IMR-90 (cell line): ENCODE results near the gene AHDC1. TPM values are rescaled to one million over a fixed set of nuclear protein-coding genes. Genes with fewer than 3 reads are reported as not detected.

Experiments
- ELK1 ChIP-seq: fragments of 150-350 bp; IDR thresholded peaks from 2 replicates; pipeline ENCODE4 v1.6.1; 2016; ENCODE audit warnings: low read depth, mild to moderate bottlenecking, low read length, moderate library complexity, borderline replicate concordance
- FOS ChIP-seq: fragments of 150-350 bp; IDR thresholded peaks from 2 replicates; pipeline ENCODE4 v1.6.1; 2016; ENCODE audit warnings: low read depth, low read length
- polyA plus RNA-seq, 3 experiments: library from polyadenylated mRNA; depleted of rRNA; stranded (reverse); fragments of >200 nt; gene quantifications; 2 replicates each; pipeline ENCODE4 v1.2.3, GENCODE V29; 2012; ENCODE audit warnings: low replicate concordance in 1 of 3
- total RNA-seq: library from RNA; depleted of rRNA; stranded (reverse); fragments of >200 nt; gene quantifications from 2 replicates; pipeline ENCODE4 v1.2.3, GENCODE V29; 2012

The AHDC1 gene
- total and polyA plus RNA-seq, 2 of the 4 experiments (the other 2 are of a cell fraction) = 2.0 to 11.6 TPM

- TF ChIP-seq ELK1 (no peak), FOS (no peak)
These were observed 22.3 kb upstream of the AHDC1 start (continued) for GRCh38 chr1:27626031-27626935.
